H1 (cell line): ENCODE measurements around the gene ENTR1. TPM values are rescaled to one million over a fixed set of nuclear protein-coding genes. Genes with fewer than 3 reads are reported as not detected.

Experiments used
- MAFK ChIP-seq: IDR thresholded peaks from 2 replicates; pipeline ENCODE4 v1.6.1; 2012; ENCODE audit warnings: low read depth, mild to moderate bottlenecking, improper control_type of control experiment, low read length
- MAX ChIP-seq: IDR thresholded peaks from 2 replicates; pipeline ENCODE4 v1.6.1; 2012; ENCODE audit warnings: inconsistent platforms
- NRF1 ChIP-seq: IDR thresholded peaks from 2 replicates; pipeline ENCODE4 v1.6.1; 2011; ENCODE audit warnings: mild to moderate bottlenecking, low read depth, low read length, improper control_type of control experiment
- SIN3A ChIP-seq, 2 experiments: IDR thresholded peaks in 1 of 2; conservative IDR thresholded peaks in 1 of 2; 2 replicates each; pipeline ENCODE4 v1.6.1; 2011 to 2012; ENCODE audit warnings: low read length in 2 of 2, improper control_type of control experiment in 1 of 2, low read depth in 1 of 2, mild to moderate bottlenecking in 1 of 2
- polyA plus RNA-seq, 7 experiments: library from polyadenylated mRNA; depleted of rRNA in 3 of 7; stranded (reverse) in 5 of 7; unstranded in 2 of 7; fragments of >200 nt in 5 of 7; fragments of 200-250 nt in 2 of 7; gene quantifications; 1 replicate in 5 of 7; 2 replicates in 1 of 7; 4 replicates in 1 of 7; pipeline versions ENCODE4 v1.2.1 to v1.2.3, GENCODE V29; 2011 to 2013; ENCODE audit warnings: missing spikeins in 2 of 7, mixed read lengths in 2 of 7
- total RNA-seq: library from RNA; stranded (reverse); fragmentation: NEBNext Ultra II Directional; extraction: Animal tissue kit (Norgen Biotek cat#: 25700); gene quantifications from 2 replicates; pipeline ENCODE4 v1.2.1, GENCODE V29; 2021
- TF ChIP-seq, protein P1 (sequence below), 3 experiments: IDR thresholded peaks; 1 replicate in 2 of 3; 2 replicates in 1 of 3; pipeline versions ENCODE4 v1.5.1 to v1.6.1; 2011; ENCODE audit warnings: low read length in 3 of 3, mild to moderate bottlenecking in 3 of 3, inconsistent platforms in 2 of 3, low read depth in 1 of 3, moderate library complexity in 1 of 3; ENCODE audit not compliant: insufficient read depth in 1 of 3; ENCODE audit errors: control extremely low read depth in 1 of 3

ENTR1 gene
- total and polyA plus RNA-seq, 2 of the 8 experiments (the other 6 are each of a cell fraction or from before 2014, with no cell fraction given) = 65.2 to 102 TPM

- TF ChIP-seq, protein P1, sequence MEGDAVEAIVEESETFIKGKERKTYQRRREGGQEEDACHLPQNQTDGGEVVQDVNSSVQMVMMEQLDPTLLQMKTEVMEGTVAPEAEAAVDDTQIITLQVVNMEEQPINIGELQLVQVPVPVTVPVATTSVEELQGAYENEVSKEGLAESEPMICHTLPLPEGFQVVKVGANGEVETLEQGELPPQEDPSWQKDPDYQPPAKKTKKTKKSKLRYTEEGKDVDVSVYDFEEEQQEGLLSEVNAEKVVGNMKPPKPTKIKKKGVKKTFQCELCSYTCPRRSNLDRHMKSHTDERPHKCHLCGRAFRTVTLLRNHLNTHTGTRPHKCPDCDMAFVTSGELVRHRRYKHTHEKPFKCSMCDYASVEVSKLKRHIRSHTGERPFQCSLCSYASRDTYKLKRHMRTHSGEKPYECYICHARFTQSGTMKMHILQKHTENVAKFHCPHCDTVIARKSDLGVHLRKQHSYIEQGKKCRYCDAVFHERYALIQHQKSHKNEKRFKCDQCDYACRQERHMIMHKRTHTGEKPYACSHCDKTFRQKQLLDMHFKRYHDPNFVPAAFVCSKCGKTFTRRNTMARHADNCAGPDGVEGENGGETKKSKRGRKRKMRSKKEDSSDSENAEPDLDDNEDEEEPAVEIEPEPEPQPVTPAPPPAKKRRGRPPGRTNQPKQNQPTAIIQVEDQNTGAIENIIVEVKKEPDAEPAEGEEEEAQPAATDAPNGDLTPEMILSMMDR (IDR thresholded peaks at IDR 0.05; ENCODE audit: control extremely low read depth in 1 of 3, insufficient read depth in 1 of 3, low read depth in 1 of 3, low read length in 3 of 3) = no peak
- no peak for TF ChIP-seq NRF1
- no peak for TF ChIP-seq MAX
- TF ChIP-seq SIN3A (conservative IDR thresholded peaks at IDR 0.05 in 1 of 2, IDR thresholded peaks at IDR 0.05 in 1 of 2; ENCODE audit: low read depth in 1 of 2, low read length in 2 of 2) = no peak
- TF ChIP-seq MAFK = no peak
These were observed 27.0 kb downstream of the ENTR1 start (continued) for GRCh38 chr9:136383436-136383835.
